BJ (cell line): ENCODE measurements around the gene LRMDA. TPM values are rescaled to one million over a fixed set of nuclear protein-coding genes. Genes with fewer than 3 reads are reported as not detected.

Experiments used
- CTCF ChIA-PET: fragments of 350-600 bp; formaldehyde crosslinking; extraction: SDS; loops from one replicate; lab custom pipeline; 2021; ENCODE audit warnings: antibody characterized with exemption, inconsistent platforms; lab: Yijun Ruan, JAX
- POLR2A ChIA-PET: fragments of 300-600 bp; sonication (Branson Sonifier 250); formaldehyde crosslinking; extraction: SDS; loops from one replicate; lab custom pipeline; 2021; ENCODE audit warnings: antibody characterized with exemption; lab: Charles Lee
- DNase-seq: peaks from one replicate; pipeline ENCODE4 v3.0.0-alpha.2; 2011; ENCODE audit warnings: low read depth
- H3K27me3 ChIP-seq: 2 replicates; pipeline ENCODE4 v1.6.0; 2011; ENCODE audit warnings: low read length; ENCODE audit not compliant: control insufficient read depth, insufficient read depth
- H3K36me3 ChIP-seq: 2 replicates; pipeline ENCODE4 v1.5.1; 2011; ENCODE audit warnings: low read length; ENCODE audit not compliant: control insufficient read depth, insufficient read depth
- H3K4me3 ChIP-seq: 2 replicates; pipeline ENCODE4 v1.5.1; 2011; ENCODE audit warnings: low read depth, mild to moderate bottlenecking, control low read depth, low read length
- polyA plus RNA-seq: library from polyadenylated mRNA; depleted of rRNA; stranded (reverse); fragments of >200 nt; gene quantifications from 2 replicates; pipeline ENCODE4 v1.2.3, GENCODE V29; 2011
- TF ChIP-seq, protein P1 (sequence below): IDR thresholded peaks from 2 replicates; pipeline ENCODE4 v1.5.1; 2011; ENCODE audit warnings: low read depth, mild to moderate bottlenecking, control low read depth, inconsistent platforms, low read length, moderate library complexity; ENCODE audit not compliant: insufficient read depth

LRMDA gene
- polyA plus RNA-seq, 1 experiment, result not detected

GRCh38 chr10:76015245-76015644, 583.8 kb downstream of the LRMDA start:
- ChIA-PET POLR2A (no interaction called here), CTCF (interaction anchor here (1.9 kb wide), 1 partner anchor 11 kb away, joined by 4 read pairs; no protein-coding TSS in a partner anchor)
- no peak for DNase-seq
- no peak overlapping the region for H3K4me3 ChIP-seq
- H3K36me3 ChIP-seq, result no peaks in the 10 kb centered on the region
- TF ChIP-seq, protein P1, sequence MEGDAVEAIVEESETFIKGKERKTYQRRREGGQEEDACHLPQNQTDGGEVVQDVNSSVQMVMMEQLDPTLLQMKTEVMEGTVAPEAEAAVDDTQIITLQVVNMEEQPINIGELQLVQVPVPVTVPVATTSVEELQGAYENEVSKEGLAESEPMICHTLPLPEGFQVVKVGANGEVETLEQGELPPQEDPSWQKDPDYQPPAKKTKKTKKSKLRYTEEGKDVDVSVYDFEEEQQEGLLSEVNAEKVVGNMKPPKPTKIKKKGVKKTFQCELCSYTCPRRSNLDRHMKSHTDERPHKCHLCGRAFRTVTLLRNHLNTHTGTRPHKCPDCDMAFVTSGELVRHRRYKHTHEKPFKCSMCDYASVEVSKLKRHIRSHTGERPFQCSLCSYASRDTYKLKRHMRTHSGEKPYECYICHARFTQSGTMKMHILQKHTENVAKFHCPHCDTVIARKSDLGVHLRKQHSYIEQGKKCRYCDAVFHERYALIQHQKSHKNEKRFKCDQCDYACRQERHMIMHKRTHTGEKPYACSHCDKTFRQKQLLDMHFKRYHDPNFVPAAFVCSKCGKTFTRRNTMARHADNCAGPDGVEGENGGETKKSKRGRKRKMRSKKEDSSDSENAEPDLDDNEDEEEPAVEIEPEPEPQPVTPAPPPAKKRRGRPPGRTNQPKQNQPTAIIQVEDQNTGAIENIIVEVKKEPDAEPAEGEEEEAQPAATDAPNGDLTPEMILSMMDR, result no peak
- H3K27me3 ChIP-seq, result peaks cover 2% of the 10 kb centered on the region; the same call in 1 of the 2 replicates

DNA sequence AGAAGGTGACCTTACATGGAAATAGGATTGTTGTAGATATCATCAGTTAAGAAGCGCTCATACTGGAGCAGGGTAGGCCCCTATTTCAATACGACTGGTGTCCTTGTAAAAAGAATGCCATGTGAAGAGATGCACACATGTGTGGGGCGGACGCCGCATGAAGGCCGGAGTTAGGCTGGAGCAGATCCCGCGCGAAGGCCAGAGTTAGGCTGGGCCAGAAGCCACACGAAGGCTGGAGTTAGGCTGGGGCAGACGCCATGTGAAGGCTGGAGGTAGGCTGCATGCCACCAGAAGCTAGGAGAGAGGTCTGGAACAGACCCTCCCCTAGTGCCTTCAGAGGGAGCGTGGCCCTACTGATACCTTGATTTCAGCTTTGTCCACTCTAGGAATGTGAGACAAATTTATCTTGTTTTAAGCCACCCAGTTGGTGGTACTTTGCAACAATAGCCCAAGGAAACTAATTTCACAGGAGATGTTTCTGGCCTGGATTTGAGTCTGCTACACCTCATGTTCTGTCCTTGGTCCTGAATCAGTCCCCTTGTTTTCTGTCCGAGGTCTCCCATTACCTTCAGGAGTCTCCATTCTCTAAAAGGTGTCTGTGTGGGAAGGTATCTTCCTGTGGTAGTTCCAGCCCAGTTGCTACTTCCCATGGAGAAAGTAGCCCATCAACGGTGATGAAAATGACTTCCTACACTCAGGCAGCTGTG, 585.8 kb downstream of the LRMDA start:
- CTCF ChIA-PET, result interaction anchor here (0.6 kb wide), 1 partner anchor 1025 kb away, joined by 3 read pairs; no protein-coding TSS in a partner anchor
- DNase-seq, result no peak

GRCh38 chr10:76017733-76018433, 586.5 kb downstream of the LRMDA start:
- POLR2A ChIA-PET, result no interaction called here
- TF ChIP-seq, protein P1, result no peak
- Histone ChIP-seq H3K36me3 (no peaks in the 10 kb centered on the region), H3K4me3 (no peak overlapping the region), H3K27me3 (peaks cover 2% of the 10 kb centered on the region; the same call in 1 of the 2 replicates)
- CTCF ChIA-PET, result interaction anchor here (0.6 kb wide), 1 partner anchor 1024 kb away, joined by 3 read pairs; no protein-coding TSS in a partner anchor
- DNase-seq, result no peak

More for the DNA sequence above, 585.8 kb downstream of the LRMDA start:
- POLR2A ChIA-PET, result no interaction called here
- H3K27me3 ChIP-seq, result peaks cover 2% of the 10 kb centered on the region; the same call in 1 of the 2 replicates
- H3K36me3 ChIP-seq, result no peaks in the 10 kb centered on the region
- TF ChIP-seq, protein P1, result no peak
- no peak overlapping the region for H3K4me3 ChIP-seq

DNA sequence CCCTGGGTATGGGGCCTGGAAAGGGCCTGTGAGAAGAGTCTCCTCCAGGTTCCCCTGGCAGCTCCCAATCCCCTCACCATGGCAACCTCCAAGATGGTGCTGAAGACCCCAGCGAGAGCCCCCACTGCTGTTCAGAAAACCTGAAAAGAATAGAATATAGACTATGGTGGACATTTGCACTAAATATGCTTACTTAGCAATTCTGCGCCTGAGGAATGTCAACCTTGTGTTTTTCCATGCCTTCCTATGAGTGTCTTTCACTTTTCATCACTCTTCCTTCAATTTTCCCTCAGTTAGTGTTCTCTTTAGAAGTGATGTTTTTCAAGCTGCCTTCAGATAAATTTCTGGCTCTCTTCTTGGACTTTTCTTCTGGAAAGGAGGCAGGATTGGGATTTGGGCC, 589.2 kb downstream of the LRMDA start:
- ChIA-PET CTCF (interaction anchor here (0.9 kb wide), 1 partner anchor 27 kb away, joined by 3 read pairs; no protein-coding TSS in a partner anchor), POLR2A (no interaction called here)
- TF ChIP-seq, protein P1, result no peak
- DNase-seq, result no peak
- Histone ChIP-seq H3K36me3 (no peaks in the 10 kb centered on the region), H3K27me3 (peaks cover 7% of the 10 kb centered on the region), H3K4me3 (no peak overlapping the region)

DNA sequence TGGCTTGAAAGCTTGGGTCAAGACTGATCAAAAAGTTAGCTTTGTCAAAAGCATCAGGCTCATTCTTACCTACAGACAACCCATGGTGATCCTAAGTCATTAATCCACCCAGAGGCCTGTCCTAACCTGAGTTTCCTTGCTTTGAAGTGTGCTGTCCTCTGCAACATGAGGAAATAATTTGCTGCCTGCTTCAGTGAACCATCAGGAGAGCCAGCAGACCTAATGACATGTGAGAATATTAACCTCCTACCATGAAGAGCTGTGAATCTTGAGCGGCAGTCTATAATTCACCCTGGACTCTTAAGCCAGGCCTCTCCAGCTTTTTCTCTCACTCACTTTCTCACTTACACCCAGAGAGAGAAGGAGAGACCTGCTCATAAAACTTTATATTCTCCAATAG, 590.0 kb downstream of the LRMDA start:
- no peaks in the 10 kb centered on the region for H3K36me3 ChIP-seq
- TF ChIP-seq, protein P1, result no peak
- DNase-seq, result no peak
- peaks cover 7% of the 10 kb centered on the region for H3K27me3 ChIP-seq
- CTCF ChIA-PET, result no interaction called here
- no peak overlapping the region for H3K4me3 ChIP-seq
- POLR2A ChIA-PET, result no interaction called here
